Hypothalamus (tissue), 51 donors: ENCODE measurements around the gene USP9Y.

Experiments used
- DNase-seq, 51 donors: peaks; one replicate each; lab custom pipeline; 2025; lab: John Stamatoyannopoulos, UW

The USP9Y gene

DNA sequence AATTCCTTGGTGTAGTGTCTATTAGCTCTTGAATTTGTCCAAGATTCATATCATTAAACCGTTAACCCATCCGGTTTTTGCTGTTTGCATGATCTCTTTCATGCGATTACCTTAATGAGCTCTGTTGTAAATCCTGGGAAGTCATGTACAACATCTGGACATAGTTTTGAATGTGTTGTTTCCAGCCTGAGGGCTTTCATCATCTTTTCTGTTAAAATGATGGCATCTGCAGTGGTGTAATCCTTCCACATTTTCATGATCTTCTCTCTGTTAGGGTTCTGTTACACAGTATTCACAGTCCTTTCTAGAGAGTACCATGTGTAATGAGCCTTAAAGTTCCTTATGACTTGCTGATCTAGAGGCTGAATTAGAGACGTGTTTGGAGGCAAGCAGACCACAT is 64.9 kb downstream of the USP9Y start:
- no peak for DNase-seq

DNA sequence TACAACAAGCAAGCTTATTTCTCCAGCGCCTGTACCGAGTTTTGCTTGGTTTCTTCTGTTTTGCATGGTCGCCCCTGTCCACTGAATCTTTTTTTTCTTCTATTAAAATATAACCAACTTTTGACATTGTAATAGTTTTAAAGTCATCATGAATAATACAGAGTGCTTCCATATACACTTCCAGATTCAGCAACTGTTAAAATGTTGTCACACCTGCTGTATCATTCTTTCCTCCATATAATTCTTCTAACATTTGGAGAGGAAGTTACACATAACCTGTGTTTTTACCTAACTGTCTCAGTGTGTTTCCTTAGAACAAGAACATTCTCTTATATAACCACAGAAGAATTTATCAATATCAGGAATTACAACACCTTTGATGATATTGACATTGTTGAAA is 83.5 kb downstream of the USP9Y start:
- no peak for DNase-seq

DNA sequence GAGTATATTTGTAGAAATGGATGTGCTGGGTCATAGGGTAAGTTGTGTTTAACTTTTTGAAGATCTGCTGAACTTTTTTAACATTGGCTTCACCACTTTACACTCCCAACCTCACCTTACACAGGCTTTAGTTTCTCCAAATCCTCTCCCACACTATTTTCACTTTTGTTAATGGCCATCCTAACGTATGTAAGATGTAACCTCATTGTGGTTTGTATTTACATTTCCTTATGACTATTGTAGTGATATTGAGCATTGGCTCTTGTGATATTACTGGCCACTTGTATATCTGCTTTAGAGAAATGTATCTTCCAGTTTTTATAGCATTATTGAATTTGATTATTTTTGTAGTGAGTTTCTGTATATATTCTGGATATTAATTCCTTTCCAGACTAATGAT is 93.0 kb downstream of the USP9Y start:
- no peak for DNase-seq

DNA sequence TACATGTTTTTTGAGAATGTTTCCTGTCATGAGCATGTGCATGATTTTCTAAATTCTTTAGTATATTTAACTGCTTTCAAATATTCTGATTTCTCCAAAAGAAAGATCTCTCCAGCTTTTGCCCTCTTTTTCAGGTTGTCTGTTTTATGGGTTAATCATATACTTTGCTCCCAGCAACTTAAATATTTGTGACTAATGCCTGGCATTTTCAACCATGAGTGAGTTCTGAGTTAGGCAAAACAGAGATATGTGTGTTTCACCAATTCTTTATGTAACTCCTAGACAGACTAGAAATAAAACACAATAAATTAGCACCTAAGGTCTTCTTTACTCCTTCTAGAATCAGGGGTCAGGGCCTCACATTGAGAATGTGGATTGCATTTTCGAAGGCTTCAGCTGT is 107.0 kb downstream of the USP9Y start:
- no peak for DNase-seq

DNA sequence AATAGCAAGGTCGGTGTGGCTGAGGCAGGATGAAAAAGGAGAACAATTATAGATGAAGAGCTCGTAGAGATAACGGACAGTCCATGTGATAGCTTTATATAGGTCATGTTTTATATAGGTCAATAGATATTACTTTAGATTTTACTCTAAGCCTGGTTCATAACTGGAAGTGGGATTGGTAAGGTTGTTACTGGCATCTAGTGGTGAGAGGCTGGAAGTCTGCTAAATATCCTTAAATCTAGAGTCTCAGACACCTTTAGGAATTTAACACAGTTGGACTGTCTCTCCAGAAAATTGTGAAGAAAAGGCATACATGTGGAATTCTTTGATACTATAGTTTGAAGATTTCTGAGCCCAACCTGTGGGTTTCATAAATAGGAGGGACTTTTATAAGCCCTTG is 108.0 kb downstream of the USP9Y start:
- DNase-seq: peak in 2 of 51 donors; percentile 0 to 10

DNA sequence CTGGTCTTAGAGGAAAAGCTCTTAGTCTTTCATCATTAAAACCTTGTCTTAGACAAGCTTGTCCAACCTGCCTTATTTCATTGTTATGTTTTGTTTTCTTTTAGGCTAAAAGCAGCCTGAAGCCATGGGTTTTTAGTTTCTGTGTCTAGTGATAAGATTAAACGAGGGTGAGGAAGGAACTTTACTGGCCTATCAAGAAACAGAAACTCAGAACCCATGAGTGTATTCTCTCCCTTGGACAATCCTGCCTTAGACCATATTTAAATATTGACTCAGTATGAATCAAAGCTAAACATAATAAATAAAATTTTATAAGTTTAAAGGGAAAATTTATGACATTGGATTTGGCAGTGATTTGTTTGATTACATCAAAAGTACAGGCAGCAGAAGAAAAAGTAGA is 122.4 kb downstream of the USP9Y start:
- DNase-seq: no peak

DNA sequence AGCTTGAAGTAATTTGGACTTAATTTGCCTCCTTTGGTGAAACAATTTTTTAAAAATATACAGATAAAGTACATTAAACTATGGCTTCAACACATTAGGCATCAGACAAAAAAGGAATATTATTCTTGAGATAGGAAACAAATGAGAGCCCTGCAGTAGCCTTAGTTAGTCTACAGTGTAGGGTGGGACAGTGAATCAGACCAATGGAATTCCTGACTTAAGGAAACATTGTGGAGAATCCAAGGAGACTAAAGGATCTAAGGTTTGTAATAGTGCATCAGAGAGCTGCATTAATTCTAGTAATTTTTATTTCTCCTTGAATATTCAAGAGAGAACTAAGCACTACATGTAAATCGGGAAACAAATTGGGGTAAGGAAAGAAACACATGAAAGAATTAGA is 125.8 kb downstream of the USP9Y start:
- no peak for DNase-seq

DNA sequence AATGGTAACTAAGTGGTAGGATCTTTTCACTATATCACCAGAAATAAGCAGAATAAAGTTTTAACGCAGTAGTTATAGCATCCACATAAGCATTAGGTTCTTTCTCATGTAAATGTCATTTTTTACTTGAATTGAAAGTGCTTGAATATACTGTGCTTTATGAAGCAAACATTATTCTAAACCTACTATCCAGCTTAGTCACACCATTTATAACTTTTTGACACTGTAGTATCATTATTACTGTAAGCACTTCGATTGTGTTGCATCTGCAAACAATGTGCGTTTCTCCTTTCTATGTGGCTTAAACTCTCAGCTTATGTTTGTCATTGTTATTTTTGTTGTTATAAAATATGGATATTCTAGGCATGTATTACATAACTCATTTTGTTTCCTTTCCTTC is 132.3 kb downstream of the USP9Y start:
- DNase-seq: no peak

DNA sequence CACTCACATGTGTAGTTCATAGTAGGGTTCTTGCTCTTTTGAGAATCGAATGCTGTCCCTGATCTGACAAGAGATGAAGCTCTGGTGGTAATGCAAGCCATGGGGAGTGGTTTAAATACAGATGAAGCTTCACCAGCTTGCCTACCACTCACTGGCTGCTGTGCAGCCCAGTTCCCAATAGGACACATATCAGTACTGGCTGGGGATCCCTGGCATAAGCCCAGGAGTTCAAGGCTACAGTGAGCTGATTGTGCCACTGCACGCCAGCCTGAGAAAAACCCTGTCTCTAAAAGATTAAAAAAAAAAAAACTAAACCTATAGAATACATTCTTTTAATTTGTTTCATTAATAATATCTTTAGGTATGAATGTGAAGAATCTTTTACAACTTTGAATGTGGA is 136.5 kb downstream of the USP9Y start:
- peak in 12 of 51 donors; percentile 0 to 18 (median 1) for DNase-seq

DNA sequence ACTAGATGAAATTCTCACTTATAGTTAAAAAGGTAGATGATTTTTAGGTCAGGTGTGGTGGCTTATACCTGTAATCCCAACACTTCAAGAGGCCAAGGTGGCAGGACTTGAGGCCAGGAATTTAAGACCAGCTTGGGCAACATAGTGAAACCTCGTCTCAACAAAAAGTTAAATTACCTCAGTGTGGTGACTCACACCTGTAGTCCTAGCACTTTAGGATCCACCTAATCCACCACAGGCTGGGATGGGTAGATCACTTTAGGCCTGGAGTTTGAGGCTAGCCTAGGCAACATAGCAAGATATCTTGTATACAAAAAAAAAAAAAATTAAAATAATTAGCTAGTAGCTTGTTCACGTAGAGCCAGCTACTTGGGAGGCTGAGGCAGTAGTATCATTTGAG is 140.3 kb downstream of the USP9Y start:
- DNase-seq: no peak

DNA sequence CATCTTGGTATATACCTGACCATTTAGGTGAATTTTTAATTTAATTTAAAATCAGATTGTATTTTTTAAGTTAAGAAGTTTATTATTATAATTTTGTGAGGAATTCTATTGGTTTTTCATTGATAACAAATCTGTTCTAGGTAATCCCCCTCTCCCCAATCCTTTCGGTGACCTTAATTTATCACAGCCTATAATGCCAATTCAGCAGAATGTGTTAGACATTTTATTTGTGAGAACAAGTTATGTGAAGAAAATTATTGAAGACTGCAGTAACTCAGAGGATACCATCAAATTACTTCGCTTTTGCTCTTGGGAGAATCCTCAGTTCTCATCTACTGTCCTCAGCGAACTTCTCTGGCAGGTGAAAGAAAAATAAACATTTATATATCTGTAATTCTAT is 145.8 kb downstream of the USP9Y start:
- DNase-seq: no peak

DNA sequence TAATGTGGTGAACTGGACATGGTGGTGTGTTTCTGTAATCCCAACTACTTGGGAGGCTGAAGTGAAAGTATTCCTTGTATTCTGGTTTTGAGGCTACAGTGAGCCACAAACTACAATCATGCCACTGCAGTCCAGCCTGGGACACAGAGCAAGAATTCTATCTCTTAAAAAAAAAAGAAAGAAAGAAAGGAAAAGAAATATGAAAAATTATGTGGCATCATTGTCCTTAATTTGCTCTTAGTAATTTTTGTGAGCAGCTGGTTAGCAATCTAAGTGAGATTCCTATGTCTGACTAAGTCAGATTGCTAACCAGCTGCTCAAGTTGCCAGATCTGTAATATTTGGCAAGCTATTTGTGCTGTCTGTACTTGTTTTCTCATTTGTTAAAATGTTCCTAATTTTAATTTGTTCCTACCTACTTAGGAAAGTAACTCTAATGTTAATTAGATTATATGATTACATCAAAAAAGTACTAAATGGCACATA is 154.8 kb downstream of the USP9Y start:
- no peak for DNase-seq

DNA sequence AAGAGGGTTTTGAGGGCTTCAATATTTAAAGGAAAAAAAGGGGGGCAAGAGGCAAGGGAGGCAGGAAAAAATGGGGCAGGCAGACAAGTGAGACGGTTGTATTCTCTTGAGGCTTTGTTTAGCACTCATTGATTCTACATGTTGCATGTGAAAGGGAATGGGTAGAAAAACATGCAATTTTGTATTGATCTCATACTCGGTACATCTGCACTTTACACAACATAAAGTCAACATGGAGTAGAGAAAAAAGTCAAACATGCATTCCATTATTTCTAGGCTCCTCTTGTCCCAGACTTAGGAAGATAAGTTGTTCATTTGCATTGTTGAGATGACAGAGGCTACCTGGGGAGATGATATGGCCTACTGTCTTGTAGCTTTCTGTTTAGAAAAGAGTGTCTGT is 166.9 kb downstream of the USP9Y start:
- no peak for DNase-seq

DNA sequence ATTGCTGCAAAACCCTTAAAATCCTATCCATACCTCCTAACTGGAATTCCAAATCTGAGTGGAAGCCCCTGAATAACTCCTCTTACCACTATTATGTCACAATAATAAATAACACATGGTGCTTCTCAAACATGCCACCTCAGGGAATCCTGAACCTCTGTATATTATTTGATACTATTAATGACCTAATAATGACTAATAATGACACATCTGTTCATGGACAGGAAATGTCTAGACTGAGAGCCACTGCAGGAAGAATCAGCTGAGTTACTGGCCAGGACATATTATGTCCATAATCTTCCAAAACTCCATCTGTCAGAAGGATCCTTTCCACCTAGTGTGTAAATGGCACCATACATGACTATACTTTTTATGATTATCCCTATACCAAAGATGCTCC is 195.9 kb downstream of the USP9Y start:
- DNase-seq: no peak

DNA sequence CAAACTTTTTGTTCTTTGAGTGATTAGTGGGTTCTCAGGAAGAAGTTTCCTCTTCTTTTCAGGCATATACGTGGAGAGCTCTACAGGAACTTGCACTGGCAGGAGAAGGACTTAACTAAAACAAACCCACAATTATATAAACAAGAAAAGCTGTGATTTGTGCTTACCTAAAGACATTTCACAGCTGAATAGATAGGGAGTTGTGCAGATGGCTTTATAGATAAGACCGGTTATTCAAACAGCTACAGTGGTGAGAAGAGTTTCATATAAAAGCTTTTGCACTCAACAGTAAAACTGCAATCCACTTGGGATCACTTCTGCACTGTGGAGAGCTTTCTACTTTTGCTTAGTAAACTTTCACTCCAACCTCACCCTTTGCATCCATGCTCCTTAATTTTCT is 197.6 kb downstream of the USP9Y start:
- DNase-seq: no peak

DNA sequence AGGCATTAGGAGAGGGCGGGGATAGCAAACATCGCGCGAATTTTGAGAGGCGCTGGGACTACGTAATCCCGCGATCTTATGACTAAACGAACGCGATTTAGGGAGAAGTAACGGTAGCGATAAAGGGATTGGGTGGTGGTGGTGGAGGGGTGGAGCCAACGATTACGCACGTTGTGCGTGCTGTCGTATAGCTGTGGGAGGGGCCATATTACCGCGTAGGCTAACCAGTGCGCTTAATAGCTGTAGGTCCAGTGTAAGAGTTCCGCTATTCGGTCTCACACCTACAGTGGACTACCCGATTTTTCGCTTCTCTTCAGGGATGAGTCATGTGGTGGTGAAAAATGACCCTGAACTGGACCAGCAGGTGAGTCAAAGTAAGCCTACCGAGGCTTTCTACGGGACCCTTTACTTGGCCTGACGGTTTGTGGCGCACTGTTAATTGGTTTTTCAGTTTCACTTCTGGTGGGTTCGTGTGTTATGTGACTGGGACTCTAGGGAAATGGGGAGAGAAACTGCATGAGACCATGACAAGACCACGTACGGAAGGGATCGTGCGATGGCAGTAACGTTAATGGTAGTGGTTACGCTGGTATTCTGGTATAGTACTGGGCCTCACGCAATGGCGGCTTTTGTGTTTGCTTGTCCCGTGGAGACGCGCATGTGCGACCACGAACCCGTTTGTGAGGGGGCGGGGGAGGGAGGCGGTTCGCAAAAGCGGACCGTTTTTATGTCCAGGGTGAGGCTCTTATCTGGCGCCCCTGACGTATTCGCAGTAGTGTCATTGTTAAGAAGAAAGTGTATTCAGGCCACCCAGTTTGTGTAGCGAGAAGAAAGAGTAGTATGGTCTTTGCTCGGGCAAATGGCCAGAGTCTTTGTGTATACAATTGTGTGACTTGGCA is 203.8 kb downstream of the USP9Y start, which contains the start of gene DDX3Y:
Gene DDX3Y (plus strand): TSS at position 251 of the 899 bp plus-strand sequence. CDS start 69 bp downstream, at position 320.
- peak in 32 of 51 donors; percentile 2 to 88 (median 70) for DNase-seq

DNA sequence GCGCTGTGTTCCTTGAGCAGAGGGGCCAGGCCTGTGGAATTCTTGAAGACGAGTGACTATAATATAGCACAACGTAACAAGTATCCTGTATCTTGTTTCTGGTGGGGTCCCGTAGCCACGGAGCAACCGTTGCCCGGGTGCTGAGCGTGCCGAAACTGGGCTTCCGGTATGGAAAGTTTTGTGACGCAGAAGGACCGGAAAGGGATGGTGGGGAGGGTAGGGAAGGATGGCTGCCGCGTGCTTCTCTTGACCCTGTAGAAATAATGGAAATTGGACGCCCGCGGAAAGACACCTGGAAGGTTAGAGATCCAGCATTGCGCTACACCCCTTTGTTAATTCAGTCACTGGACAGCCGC is 204.5 kb downstream of the USP9Y start:
- peak in 29 of 51 donors; percentile 11 to 85 (median 39) for DNase-seq

DNA sequence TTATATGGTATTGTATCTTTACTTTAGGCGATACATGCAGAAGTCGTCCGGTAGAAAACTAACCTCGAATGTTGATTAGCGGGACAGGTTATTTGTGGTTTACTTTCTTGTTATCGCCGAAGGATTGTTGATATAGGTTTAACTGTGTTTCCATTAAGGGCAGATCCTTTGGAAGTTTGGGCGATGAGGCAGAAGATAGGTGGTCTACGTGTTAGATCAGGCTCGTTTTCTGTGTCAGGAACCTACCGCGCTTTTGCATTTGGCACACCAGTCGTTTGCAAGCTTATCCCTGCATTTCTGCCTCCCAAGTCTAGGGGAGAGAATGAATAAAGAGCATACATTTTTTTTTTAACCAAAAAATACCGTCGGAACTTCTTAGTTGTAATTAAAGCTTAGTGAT is 204.9 kb downstream of the USP9Y start:
- DNase-seq: peak in 1 of 51 donors; percentile 12
